ENCODE data around the gene CPNE7.
A peak's percentile ranks its signal among the peaks of the same experiment; 100 is the strongest.

Gene CPNE7

DNA sequence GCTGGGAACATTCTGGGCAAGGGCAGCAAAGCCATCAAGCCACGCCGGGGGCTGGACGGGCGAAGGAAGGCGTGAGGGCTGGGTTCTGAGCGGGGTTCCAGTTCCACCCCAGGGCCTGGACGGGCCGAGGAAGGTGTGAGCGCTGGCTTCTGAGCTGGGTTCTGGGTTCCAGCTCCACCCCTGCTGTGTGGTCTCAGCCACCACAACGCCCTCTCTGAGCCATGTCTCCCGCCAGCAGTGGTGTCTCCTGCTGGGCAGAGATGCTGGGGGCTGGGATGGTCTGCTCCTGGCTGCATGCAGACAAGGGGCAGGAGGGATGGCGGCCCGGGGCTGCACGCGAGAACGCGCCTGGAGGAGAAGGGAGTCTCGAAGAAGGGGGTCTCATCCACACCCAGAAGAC lies 3.9 kb upstream of the CPNE7 start:
- H3K27ac ChIP-seq (ENCODE audit: low read depth, low read length) = peak overlapping the region; percentile 40; the same call in 1 of the 2 replicates
- no peaks in the 10 kb centered on the region for H3K79me2 ChIP-seq (ENCODE audit: control insufficient read depth, low read length)
- H3K4me2 ChIP-seq (ENCODE audit: low read length) = peak overlapping the region; percentile 65
- no peaks in the 10 kb centered on the region for H3K9me2 ChIP-seq (replicated peaks; ENCODE audit: control insufficient read depth, low read length)
- TF ChIP-seq EZH2phosphoT487 (IDR thresholded peaks at IDR 0.05; ENCODE audit: borderline replicate concordance, low read length) = no peak
- no peak for TF ChIP-seq CTCF (IDR thresholded peaks at IDR 0.05; ENCODE audit: low read depth, low read length, poor library complexity, severe bottlenecking)
- H3K4me3 ChIP-seq (ENCODE audit: low read length) = peak overlapping the region; percentile 41; the same call in 1 of the 2 replicates
- H3K27me3 ChIP-seq (ENCODE audit: control insufficient read depth, low read length) = peaks cover 5% of the 10 kb centered on the region
- peaks cover 37% of the 10 kb centered on the region for H3K4me1 ChIP-seq (ENCODE audit: control insufficient read depth, low read length)
- no peaks in the 10 kb centered on the region; the same call in 1 of the 2 replicates for H3K36me3 ChIP-seq (ENCODE audit: control insufficient read depth, low read length)
- peaks cover 8% of the 10 kb centered on the region for H3F3A ChIP-seq (ENCODE audit: control insufficient read depth, insufficient read depth)
- H4K20me1 ChIP-seq (ENCODE audit: control insufficient read depth, insufficient read depth, low read depth, low read length) = no peaks in the 10 kb centered on the region
- no peaks in the 10 kb centered on the region for H3K9me3 ChIP-seq (ENCODE audit: control insufficient read depth, insufficient read depth, low read length)

GRCh38 chr16:89572073-89572484 lies 3.5 kb upstream of the CPNE7 start:
- peak overlapping the region; percentile 41 for H3K4me3 ChIP-seq (ENCODE audit: low read length)
- H3K4me1 ChIP-seq (ENCODE audit: control insufficient read depth, low read length) = peaks cover 37% of the 10 kb centered on the region
- no peaks in the 10 kb centered on the region for H3K79me2 ChIP-seq (ENCODE audit: control insufficient read depth, low read length)
- no peak for TF ChIP-seq CTCF (IDR thresholded peaks at IDR 0.05; ENCODE audit: low read depth, low read length, poor library complexity, severe bottlenecking)
- TF ChIP-seq EZH2phosphoT487 (IDR thresholded peaks at IDR 0.05; ENCODE audit: borderline replicate concordance, low read length) = no peak
- no peaks in the 10 kb centered on the region for H4K20me1 ChIP-seq (ENCODE audit: control insufficient read depth, insufficient read depth, low read depth, low read length)
- H3K9me2 ChIP-seq (replicated peaks; ENCODE audit: control insufficient read depth, low read length) = no peaks in the 10 kb centered on the region
- peaks cover 5% of the 10 kb centered on the region for H3K27me3 ChIP-seq (ENCODE audit: control insufficient read depth, low read length)
- H3F3A ChIP-seq (ENCODE audit: control insufficient read depth, insufficient read depth) = peaks cover 4% of the 10 kb centered on the region
- H3K36me3 ChIP-seq (ENCODE audit: control insufficient read depth, low read length) = no peaks in the 10 kb centered on the region; the same call in 1 of the 2 replicates
- no peaks in the 10 kb centered on the region for H3K9me3 ChIP-seq (ENCODE audit: control insufficient read depth, insufficient read depth, low read length)
- H3K27ac ChIP-seq (ENCODE audit: low read depth, low read length) = peak overlapping the region; percentile 40
- H3K4me2 ChIP-seq (ENCODE audit: low read length) = peak overlapping the region; percentile 65

DNA sequence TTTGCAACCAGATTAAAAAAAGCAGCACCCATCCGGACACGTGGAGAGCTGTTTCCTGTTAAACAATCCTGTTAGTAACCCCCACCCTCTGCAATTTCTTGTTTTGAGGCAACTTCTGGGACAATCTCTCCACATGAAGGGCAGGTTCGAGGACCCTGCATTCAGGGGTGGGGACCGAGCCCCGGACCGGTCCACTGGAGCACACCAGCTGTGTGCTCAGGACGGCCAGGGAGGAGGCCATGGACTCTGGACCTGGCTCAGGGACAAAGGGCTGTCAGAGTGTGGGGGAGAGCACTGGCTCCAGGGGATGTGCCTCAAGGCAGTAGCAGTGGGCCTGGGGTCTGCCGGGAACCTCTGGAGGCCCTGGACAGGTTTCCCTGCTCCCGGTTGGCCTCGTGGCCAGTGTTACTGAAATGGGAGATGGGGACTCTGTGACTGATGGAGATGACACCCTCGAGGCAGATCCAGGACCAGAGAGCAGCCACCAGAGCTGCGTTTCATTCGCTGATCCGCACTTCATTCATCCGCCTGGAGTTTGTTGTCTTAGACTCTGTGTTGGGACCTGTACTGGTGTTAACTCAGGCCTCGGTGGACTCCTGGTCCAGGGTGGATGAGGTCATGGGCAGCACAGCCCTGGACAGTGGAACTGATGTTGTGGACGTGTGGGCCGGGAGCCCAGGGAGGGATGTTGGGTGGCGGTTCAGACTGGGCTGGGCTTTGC lies 2.9 kb upstream of the CPNE7 start:
- Histone ChIP-seq H3K79me2 (ENCODE audit: control insufficient read depth, low read length) (no peaks in the 10 kb centered on the region), H3K4me2 (ENCODE audit: low read length) (peak overlapping the region; percentile 65), H3K9me2 (replicated peaks; ENCODE audit: control insufficient read depth, low read length) (no peaks in the 10 kb centered on the region), H3K4me1 (ENCODE audit: control insufficient read depth, low read length) (peaks cover 37% of the 10 kb centered on the region), H3F3A (ENCODE audit: control insufficient read depth, insufficient read depth) (no peaks in the 10 kb centered on the region), H3K9me3 (ENCODE audit: control insufficient read depth, insufficient read depth, low read length) (no peaks in the 10 kb centered on the region), H3K36me3 (ENCODE audit: control insufficient read depth, low read length) (no peaks in the 10 kb centered on the region; the same call in 1 of the 2 replicates), H3K27me3 (ENCODE audit: control insufficient read depth, low read length) (peaks cover 5% of the 10 kb centered on the region), H3K27ac (ENCODE audit: low read depth, low read length) (peak overlapping the region; percentile 40), H4K20me1 (ENCODE audit: control insufficient read depth, insufficient read depth, low read depth, low read length) (no peaks in the 10 kb centered on the region), H3K4me3 (ENCODE audit: low read length) (peak overlapping the region; percentile 41)
- TF ChIP-seq CTCF (IDR thresholded peaks at IDR 0.05; ENCODE audit: low read depth, low read length, poor library complexity, severe bottlenecking) (no peak), EZH2phosphoT487 (IDR thresholded peaks at IDR 0.05; ENCODE audit: borderline replicate concordance, low read length) (no peak)

Measured in DOHH2 (cell line).